Breast epithelium (tissue), 4 donors: ENCODE results near the gene LAGE3. TPM values are rescaled to one million over a fixed set of nuclear protein-coding genes. Genes with fewer than 3 reads are reported as not detected.

Experiments used
- DNase-seq, 2 donors: peaks; one replicate each; pipeline ENCODE4 v3.0.0-alpha.2; 2019; ENCODE audit warnings: low spot score in 2 of 2
- H3K27ac ChIP-seq, 2 donors: fragments of 200-600 bp; sonication (generic) in 1 of 2; one replicate each; pipeline ENCODE4 v1.5.1; 2016 to 2019; ENCODE audit warnings: mild to moderate bottlenecking in 1 of 2
- H3K27me3 ChIP-seq, 2 donors: fragments of 200-600 bp; sonication (generic) in 1 of 2; one replicate each; pipeline versions ENCODE4 v1.5.1 to v1.6.0; 2017 to 2019; ENCODE audit warnings: control low read depth in 1 of 2, mild to moderate bottlenecking in 1 of 2
- H3K36me3 ChIP-seq: fragments of 200-600 bp; one replicate; pipeline ENCODE4 v1.5.1; 2019
- H3K4me1 ChIP-seq, 2 donors: fragments of 200-600 bp; sonication (generic); one replicate each; pipeline ENCODE4 v1.5.1; 2016 to 2019; ENCODE audit warnings: control low read depth in 1 of 2
- H3K4me3 ChIP-seq, 3 donors: fragments of 200-600 bp; sonication (generic); 1 replicate in 2 of 3; 2 replicates in 1 of 3; pipeline ENCODE4 v1.5.1; 2016 to 2019; ENCODE audit warnings: mild to moderate bottlenecking in 3 of 3, moderate library complexity in 2 of 3
- H3K9me3 ChIP-seq, 2 donors: fragments of 200-600 bp; sonication (generic) in 1 of 2; one replicate each; pipeline ENCODE4 v1.5.1; 2016 to 2019; ENCODE audit warnings: control low read depth in 1 of 2
- CTCF ChIP-seq, 3 donors: fragments of 450-650 bp; IDR thresholded peaks; one replicate each; pipeline ENCODE4 v1.5.1; 2016 to 2017; ENCODE audit warnings: antibody characterized with exemption in 3 of 3, mild to moderate bottlenecking in 3 of 3, moderate library complexity in 3 of 3
- POLR2A ChIP-seq: fragments of 450-650 bp; IDR thresholded peaks from one replicate; pipeline ENCODE4 v1.6.1; 2016; ENCODE audit warnings: antibody characterized with exemption, mild to moderate bottlenecking, moderate library complexity
- POLR2AphosphoS5 ChIP-seq, 3 donors: sonication (generic); formaldehyde crosslinking; IDR thresholded peaks; one replicate each; pipeline ENCODE4 v1.6.1; 2017; ENCODE audit warnings: antibody characterized with exemption in 3 of 3
- intact Hi-C: fragments of 100-400 bp; cut with DNase I; formaldehyde crosslinking; loops from one replicate; pipeline ENCODE4 v1.15.1; 2023; ENCODE audit warnings: low total_unique reads
- total RNA-seq, 3 donors: library from RNA; depleted of rRNA; stranded (reverse); fragments of >200 nt; gene quantifications; one replicate each; pipeline ENCODE4 v1.1.0, GENCODE V29; 2016

The LAGE3 gene
- total RNA-seq, 3 donors from 2014 or later = 21.1 to 38.0 (median 28.8) TPM

DNA sequence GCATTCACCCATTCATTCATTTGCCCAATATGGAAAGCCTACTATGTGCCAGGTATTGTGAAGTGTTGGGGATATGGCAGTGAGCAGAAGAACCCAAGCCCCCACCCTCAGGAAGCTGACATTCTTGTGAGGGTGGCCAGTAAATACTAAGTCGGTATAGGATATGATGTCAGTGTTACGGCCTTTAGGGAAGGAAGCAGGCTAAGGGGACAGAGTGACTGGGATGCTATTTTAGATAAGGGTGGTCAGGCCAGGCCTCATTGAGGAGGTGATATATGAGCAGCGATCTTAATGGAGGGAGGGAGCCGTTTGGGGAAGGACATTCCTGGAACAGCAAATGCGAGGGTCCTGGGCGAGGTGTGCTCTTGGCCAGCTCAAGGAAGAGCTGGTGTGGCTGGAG, 48.6 kb downstream of the LAGE3 start:
- Histone ChIP-seq H3K27ac (peak overlapping the region; percentile 30 to 58), H3K4me1 (no peaks in the 10 kb centered on the region), H3K27me3 (peaks cover 0 to 36% of the 10 kb centered on the region in 2 donors), H3K36me3 (no peaks in the 10 kb centered on the region), H3K4me3 (peak overlapping the region in 1 of 3 donors; percentile 11), H3K9me3 (no peaks in the 10 kb centered on the region)
- intact Hi-C loops = no loop called here
- no peak for DNase-seq
- TF ChIP-seq POLR2A (no peak), CTCF (IDR thresholded peaks at IDR 0.05) (no peak), POLR2AphosphoS5 (IDR thresholded peaks at IDR 0.05) (no peak)

- peaks cover 0 to 30% of the 10 kb centered on the region in 2 donors for H3K27me3 ChIP-seq
- H3K4me3 ChIP-seq = peak overlapping the region; percentile 71 to 83 (median 72)
- no peaks in the 10 kb centered on the region for H3K36me3 ChIP-seq
- TF ChIP-seq CTCF (IDR thresholded peaks at IDR 0.05) = no peak
- TF ChIP-seq POLR2A = no peak
- TF ChIP-seq POLR2AphosphoS5 (IDR thresholded peaks at IDR 0.05) = no peak
- peak overlapping the region in 1 of 2 donors; percentile 88 for H3K27ac ChIP-seq
- no peaks in the 10 kb centered on the region for H3K9me3 ChIP-seq
- intact Hi-C loops = no loop called here
- H3K4me1 ChIP-seq = no peaks in the 10 kb centered on the region
- DNase-seq = no peak
These were observed 49.4 kb downstream of the LAGE3 start for GRCh38 chrX:154429711-154430110.

GRCh38 chrX:154428176-154429171, 50.6 kb downstream of the LAGE3 start, which contains the start of gene ATP6AP1:
Gene ATP6AP1 (plus strand): TSS chrX:154428677. CDS start chrX:154428693, 16 bp downstream.
- Histone ChIP-seq H3K4me1 (no peaks in the 10 kb centered on the region), H3K9me3 (no peaks in the 10 kb centered on the region), H3K27me3 (peaks cover 0 to 17% of the 10 kb centered on the region in 2 donors), H3K27ac (peak within 1 kb of the TSS; percentile 82 to 88), H3K36me3 (no peaks in the 10 kb centered on the region), H3K4me3 (peak within 1 kb of the TSS; percentile 71 to 83 (median 72))
- peak; percentile 91 to 92 for DNase-seq
- TF ChIP-seq POLR2A = peak; percentile 33
- no peak for TF ChIP-seq CTCF (IDR thresholded peaks at IDR 0.05)
- TF ChIP-seq POLR2AphosphoS5 (IDR thresholded peaks at IDR 0.05) = peak; percentile 66 to 84 (median 79)
- intact Hi-C loops = no loop called here

Other genes starting within 250 kb of the LAGE3 start
- not detected for gene OPN1MW3, start 221.7 kb downstream of the LAGE3 start, total RNA-seq
- gene TEX28, start 184.2 kb downstream of the LAGE3 start, total RNA-seq = not detected
- under 1 TPM in 1 of 3 donors, not detected in 2; 0.16 TPM for gene TKTL1, start 183.5 kb downstream of the LAGE3 start, total RNA-seq
- gene FLNA, start 104.6 kb downstream of the LAGE3 start, total RNA-seq = 100 to 1,000 TPM; 416 to 675 (median 622) TPM
- 10 to 100 TPM; 33.8 to 48.1 (median 45.6) TPM for gene EMD, start 100.0 kb downstream of the LAGE3 start, total RNA-seq
- 1,000 to 10,000 TPM; 8,496 to 9,265 (median 8,695) TPM for gene RPL10, start 80.9 kb downstream of the LAGE3 start, total RNA-seq
- gene DNASE1L1, start 70.0 kb downstream of the LAGE3 start, total RNA-seq = 10 to 100 TPM; 26.2 to 44.3 (median 26.9) TPM
- 10 to 100 TPM; 27.7 to 53.7 (median 44.2) TPM for gene TAFAZZIN, start 67.7 kb downstream of the LAGE3 start, total RNA-seq
- gene ATP6AP1, start 50.6 kb downstream of the LAGE3 start, total RNA-seq = 10 to 100 TPM; 31.5 to 57.1 (median 34.8) TPM
- 100 to 1,000 TPM in 1 of 3 donors, 10 to 100 TPM in 2; 94.0 to 105 (median 97.3) TPM for gene GDI1, start 42.1 kb downstream of the LAGE3 start, total RNA-seq
- gene FAM50A, start 35.1 kb downstream of the LAGE3 start, total RNA-seq = 10 to 100 TPM; 30.7 to 94.4 (median 64.2) TPM
- 10 to 100 TPM in 2 of 3 donors, 1 to 10 TPM in 1; 6.1 to 10.8 (median 10.1) TPM for gene PLXNA3, start 21.0 kb downstream of the LAGE3 start, total RNA-seq
- 10 to 100 TPM; 36.2 to 40.1 (median 38.3) TPM for gene UBL4A, start 7.3 kb upstream of the LAGE3 start, total RNA-seq
- 10 to 100 TPM; 17.0 to 24.0 (median 19.5) TPM for gene SLC10A3, start 11.3 kb upstream of the LAGE3 start, total RNA-seq
- gene FAM3A, start 37.0 kb upstream of the LAGE3 start, total RNA-seq = 10 to 100 TPM; 38.8 to 42.6 (median 41.3) TPM
- gene G6PD, start 67.6 kb upstream of the LAGE3 start, total RNA-seq = 10 to 100 TPM; 25.6 to 45.2 (median 38.2) TPM
- 10 to 100 TPM; 10.5 to 15.2 (median 12.6) TPM for gene IKBKG, start 68.3 kb upstream of the LAGE3 start, total RNA-seq
- 1 to 10 TPM in 1 of 3 donors, not detected in 2; 2.3 TPM for gene CTAG1A, start 105.9 kb upstream of the LAGE3 start, total RNA-seq
- 1 to 10 TPM in 1 of 3 donors, not detected in 2; 2.3 TPM for gene CTAG1B, start 140.0 kb upstream of the LAGE3 start, total RNA-seq
- gene CTAG2, start 174.3 kb upstream of the LAGE3 start, total RNA-seq = not detected